ENCODE results near the gene ZNF524. TPM values are rescaled to one million over a fixed set of nuclear protein-coding genes. Genes with fewer than 3 reads are reported as not detected.
A peak's percentile ranks its signal among the peaks of the same experiment; 100 is the strongest.

The ZNF524 gene
- polyA plus RNA-seq, 5 donors = 6.0 to 11.8 (median 6.1) TPM

DNA sequence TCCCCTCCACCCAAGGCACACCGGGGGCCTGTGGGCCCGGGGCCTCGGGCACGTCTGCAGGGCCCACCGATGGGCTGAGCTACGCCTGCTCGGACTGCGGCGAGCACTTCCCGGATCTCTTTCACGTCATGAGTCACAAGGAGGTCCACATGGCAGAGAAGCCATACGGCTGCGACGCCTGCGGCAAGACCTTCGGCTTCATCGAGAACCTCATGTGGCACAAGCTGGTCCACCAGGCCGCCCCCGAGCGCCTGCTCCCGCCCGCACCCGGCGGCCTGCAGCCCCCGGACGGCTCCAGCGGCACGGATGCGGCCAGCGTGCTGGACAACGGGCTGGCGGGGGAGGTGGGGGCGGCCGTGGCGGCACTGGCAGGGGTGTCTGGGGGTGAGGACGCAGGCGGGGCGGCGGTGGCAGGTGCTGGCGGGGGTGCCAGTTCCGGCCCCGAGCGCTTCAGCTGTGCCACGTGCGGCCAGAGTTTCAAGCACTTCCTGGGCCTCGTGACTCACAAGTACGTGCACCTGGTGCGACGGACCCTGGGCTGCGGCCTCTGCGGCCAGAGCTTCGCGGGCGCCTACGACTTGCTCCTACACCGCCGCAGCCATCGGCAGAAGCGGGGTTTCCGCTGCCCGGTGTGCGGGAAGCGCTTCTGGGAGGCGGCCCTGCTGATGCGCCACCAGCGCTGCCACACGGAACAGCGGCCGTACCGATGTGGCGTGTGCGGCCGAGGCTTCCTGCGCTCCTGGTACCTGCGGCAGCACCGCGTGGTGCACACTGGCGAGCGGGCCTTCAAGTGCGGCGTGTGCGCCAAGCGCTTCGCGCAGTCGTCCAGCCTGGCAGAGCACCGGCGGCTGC is 15.7 kb downstream of the ZNF524 start:
- DNase-seq = no peak

- no peak for DNase-seq
Observed at GRCh38 chr19:55616395-55616875, 16.3 kb downstream of the ZNF524 start.

DNA sequence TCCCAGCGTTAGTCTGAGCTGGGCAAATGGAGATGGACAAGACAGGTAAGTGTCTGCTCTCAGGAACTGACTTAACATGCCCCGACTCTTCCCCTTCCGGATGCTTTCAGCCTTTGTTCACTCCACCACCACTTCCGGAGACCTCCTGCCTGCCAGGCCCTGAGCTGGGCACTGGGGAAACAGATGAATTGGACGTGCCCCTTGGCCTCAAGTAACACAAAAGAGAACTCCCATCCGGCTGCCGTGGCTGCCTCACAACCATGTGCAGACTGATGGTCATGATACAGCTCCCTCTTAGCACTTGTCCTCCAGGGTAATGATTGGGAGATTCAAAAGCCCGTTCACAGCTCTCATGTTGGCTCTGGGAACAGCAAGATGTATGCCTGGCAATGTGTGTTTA is 17.3 kb downstream of the ZNF524 start:
- DNase-seq = no peak

DNA sequence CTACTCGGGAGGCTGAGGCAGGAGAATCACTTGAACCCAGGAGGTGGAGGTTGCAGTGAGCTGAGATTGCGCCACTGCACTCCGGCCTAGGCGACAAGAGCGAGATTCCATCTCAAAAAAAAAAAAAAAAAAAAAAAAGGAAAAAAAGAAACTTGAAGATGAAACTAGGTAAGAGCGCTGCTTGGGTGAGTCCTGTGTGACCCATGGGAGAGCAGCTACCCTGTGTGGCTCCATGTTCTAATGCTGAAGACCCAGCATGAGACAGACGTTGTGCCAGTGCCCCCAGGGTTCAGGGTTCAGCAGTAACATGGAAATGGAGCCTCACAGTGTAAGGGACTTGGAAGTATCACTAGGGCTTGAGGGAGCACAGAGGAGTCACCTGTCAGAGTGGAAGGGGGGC is 18.3 kb downstream of the ZNF524 start:
- DNase-seq = no peak

GRCh38 chr19:55619286-55619685 is 19.2 kb downstream of the ZNF524 start:
- DNase-seq = peak in 1 of 2 donors; percentile 60

- no peak for DNase-seq
Observed at GRCh38 chr19:55620410-55621204, 20.5 kb downstream of the ZNF524 start.

GRCh38 chr19:55621205-55621672 is 21.2 kb downstream of the ZNF524 start:
- no peak for DNase-seq

DNA sequence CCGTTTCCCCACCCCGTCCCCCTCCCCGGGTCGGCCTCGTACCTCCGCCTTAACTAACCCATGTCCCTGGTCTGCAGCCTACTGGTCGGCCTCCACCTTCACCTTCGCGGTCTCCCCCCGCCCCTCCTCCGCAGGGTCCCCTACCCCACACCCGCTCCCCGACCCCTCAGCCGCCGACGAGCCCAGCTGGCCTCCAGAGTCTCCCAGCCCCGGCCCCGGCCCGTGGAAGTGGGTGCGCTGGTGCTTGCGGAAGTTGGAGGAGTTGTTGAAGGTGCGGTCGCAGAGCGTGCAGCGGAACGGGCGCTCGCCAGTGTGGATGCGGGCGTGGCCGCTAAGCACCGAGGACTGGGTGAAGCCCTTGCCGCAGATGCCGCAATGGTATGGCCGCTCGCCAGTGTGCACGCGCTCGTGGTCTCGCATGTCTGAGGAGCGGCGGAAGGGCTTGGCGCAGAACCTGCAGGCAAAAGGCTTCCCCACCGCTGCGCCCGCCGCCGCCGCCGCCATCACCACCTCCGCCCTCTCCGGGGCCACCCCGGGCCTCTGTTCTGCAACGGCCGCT is 21.7 kb downstream of the ZNF524 start:
- DNase-seq = no peak

DNA sequence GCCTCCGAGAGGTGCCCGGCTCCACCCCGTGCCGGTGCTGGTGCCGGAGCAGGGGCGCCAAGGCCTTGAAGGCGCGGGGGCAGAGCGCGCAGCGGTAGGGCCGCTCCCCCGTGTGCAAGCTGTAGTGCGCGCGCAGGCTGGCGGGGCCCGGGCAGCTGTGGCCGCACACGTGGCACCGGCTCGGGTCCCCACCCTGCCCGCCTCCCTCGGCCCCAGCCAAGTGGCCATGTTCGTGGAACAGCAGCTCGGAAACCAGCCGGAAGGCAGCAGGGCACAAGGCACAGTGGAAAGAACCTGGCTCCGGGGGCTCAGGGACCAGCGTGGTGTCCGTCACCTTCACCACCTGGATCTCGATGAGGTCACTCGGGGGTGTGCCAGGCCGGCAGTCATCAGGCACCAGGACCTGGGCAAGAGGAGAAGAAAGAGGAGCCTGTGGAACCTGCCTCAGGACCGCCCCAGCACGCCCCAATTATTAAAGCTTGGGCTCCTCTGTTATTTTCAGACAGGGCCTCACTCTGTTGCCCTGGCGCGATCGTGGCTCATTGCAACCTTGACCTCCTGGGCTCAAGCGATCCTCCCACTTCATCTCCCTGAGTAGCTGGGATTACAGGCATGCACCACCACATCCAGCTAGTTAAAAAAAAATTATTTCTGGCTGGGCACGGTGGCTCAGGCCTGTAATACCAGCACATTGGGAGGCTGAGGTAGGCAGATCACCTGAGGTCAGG is 22.3 kb downstream of the ZNF524 start:
- DNase-seq = no peak

DNA sequence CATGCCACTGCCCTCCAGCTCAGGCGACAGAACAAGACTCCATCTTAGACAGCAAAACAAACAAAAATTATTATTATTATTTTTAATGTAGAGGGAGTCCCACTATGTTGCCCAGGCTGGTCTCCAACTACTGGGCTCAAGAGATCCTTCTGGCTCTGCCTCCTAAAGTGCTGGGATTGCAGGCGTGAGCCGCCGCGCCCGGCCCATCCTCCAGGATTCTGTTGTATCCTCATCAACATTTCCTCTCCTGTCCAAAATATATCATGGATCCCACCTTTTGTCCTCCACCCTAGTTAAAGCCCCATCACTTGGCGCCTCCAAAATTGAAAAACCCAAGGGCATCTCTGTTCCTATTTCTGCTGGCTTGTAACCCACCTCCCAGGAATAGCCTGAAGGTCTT is 23.0 kb downstream of the ZNF524 start:
- no peak for DNase-seq

GRCh38 chr19:55623561-55623960 is 23.5 kb downstream of the ZNF524 start:
- DNase-seq = no peak

GRCh38 chr19:55624109-55625003 is 24.3 kb downstream of the ZNF524 start, which contains the start of gene ZNF784:
Gene ZNF784, minus strand, starts transcription at chr19:55624566. Its CDS starts 5 bp downstream, at chr19:55624561.
- DNase-seq = peak; percentile 94 to 95

DNA sequence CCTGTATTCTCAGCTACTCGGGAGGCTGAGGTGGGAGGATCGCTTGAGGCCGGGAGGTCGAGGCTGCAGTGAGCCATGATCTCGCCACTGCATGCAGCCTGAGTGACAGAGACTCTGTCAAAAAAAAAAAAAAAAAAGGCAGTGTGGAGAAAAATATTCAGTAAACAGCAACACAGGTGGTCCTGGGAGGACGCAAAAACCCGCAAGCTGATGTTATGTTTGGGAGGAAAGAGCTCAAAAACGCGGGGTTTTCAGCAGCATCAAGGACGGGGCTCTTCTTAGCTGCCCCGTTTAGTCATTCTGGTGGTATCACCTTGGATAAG is 24.9 kb downstream of the ZNF524 start:
- no peak for DNase-seq

- DNase-seq = no peak
Observed at GRCh38 chr19:55626350-55626749, 26.3 kb downstream of the ZNF524 start.

GRCh38 chr19:55632463-55632834 is 32.4 kb downstream of the ZNF524 start:
- peak; percentile 71 to 86 for DNase-seq

GRCh38 chr19:55633861-55634260 is 33.8 kb downstream of the ZNF524 start:
- DNase-seq = no peak

GRCh38 chr19:55635334-55635717 is 35.2 kb downstream of the ZNF524 start:
- no peak for DNase-seq

DNA sequence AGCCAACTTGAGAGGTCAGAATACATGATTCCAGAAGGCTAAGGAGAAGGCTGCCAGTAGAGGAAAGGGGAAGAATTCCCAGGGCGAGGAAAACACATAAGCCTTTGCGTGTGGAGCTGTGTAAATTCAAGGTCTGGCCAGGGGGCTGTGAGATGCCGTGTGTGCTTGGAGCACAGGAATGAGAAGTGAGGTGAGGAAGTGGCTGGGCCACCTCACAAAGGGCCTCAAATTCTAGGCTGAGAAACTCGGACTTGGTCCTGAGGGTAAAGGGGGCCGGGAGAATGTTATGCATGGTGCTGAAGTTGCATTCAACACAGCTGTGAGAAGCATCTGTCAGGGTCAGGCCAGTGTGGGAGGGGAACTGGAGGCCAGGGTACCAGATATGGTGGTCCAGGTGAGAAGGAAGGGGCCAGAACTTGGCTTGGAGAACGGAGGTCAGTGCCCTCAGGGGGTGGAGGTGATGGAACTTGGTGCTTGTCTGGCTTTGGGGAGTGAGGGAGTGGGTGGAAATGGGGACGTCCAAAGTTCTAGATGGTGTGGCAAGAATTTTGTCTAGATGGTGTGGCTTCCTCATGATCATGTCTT is 35.9 kb downstream of the ZNF524 start:
- DNase-seq = no peak

- DNase-seq = no peak
Observed at GRCh38 chr19:55636723-55637122, 36.6 kb downstream of the ZNF524 start.

DNA sequence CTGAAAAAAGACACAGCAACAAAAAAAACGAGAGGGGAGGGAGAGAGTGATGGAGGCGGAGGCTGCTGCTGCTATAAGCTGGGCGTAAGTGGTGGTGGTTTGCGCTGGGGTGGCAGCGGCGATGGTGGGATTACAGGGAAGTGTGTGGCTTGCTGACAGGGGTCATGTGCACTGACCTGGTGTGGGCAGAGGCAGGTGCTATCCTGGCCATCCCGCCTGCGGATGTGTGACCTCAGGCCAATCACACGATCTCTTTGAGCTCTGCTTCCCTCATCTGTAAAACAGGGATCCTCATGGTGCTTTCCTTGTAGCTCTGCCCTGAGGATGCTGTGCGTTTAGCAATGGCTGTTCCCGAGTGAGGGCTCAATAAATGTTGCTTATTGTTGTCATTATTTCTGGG is 37.4 kb downstream of the ZNF524 start:
- DNase-seq = no peak
